ENCODE results near the gene UBE4B.

GRCh38 chr1:9985001-9985400 is 47.8 kb upstream of the UBE4B start:
- no peak for TF ChIP-seq POLR2A (IDR thresholded peaks at IDR 0.05)
- no peak for TF ChIP-seq EP300 (IDR thresholded peaks at IDR 0.05)
- no peak for TF ChIP-seq CTCF (IDR thresholded peaks at IDR 0.05)
